ENCODE results near the gene IGSF21.

The IGSF21 gene

DNA sequence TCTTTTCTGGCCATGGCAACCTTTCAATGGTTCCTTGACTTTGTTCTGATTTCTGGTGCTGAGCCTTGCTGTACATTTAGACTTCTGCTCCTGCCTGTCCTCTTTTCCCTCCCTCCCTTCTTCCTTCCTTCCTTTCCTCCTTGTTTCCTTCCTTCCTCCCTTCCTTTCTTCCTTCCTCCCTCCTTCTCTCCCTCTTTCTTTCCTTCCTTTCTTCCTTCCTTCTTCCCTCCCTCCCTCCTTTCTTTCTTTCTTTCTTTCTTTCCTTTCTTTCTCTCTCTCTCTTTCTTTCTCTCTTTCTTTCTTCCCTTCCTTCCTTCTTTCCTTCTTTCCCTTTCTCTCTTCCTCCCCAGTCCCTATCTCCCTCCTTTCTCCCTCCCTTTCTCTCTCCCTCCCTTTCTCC, 10.4 kb upstream of the IGSF21 start:
- DNase-seq = no peak

DNA sequence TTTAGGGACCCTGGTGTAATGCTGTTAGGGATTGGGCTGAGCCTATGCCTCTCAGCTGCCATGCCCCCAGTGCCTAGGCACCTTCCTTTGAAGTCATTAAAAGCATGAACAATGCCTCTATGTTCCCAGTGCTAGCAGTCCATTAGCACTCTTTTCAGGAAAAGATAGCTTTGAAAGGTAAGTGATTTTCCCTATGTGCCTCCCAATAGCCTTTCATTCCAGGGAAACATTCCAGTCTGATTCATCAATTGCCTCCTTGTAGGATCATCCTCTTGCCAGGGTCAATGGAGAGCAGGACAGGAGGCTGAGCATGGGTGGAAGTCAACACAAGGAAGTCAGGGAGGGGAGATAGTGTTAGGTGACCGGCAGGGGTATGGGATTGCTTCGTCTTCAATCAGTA, 8.6 kb upstream of the IGSF21 start:
- no peak for DNase-seq

DNA sequence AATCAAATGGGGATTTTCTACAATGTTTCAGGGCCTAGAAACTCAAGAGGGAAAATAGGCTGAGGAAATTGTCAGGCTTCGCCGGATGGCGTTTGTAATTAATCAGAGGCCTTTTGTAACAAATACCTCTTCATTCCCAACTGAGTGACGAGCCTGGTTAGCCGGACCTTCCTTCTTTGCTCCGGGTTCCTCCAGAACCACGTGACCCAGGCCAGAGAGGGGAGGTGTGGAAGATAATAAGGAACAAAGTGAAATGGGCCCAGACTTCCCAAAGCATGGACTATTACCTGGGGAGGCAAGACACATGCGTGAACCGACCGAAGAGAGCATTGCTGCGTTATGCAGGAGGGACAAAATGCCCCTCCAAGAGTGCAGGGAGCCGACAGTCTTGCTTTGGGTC, 7.5 kb upstream of the IGSF21 start:
- no peak for DNase-seq

DNA sequence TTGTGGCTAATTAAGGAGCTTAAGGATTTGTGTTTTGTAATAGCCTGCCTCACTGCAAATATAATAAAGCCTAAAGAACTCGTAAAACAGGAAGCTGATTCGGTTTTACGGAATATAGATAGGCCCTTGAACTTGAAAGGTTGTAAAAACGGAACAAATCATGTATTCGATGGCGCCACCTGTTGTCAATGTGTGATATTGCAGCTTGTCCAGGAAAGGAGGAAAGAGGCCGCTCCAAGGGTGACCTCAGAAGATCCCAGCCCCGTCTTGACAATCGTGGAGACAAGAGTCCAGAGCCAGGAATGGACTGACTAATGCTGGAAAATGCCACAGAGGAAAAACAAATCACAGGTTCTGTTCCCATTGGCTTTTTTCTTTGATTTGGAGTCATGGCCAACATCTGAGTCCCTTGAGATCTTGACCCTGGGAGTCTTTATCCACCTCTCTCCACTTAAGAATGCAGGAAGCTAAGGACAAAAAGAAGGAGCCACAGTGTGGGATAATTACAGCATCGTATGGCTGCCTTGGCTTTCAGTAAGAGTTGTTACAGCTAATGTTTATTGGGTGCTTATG, 7.0 kb upstream of the IGSF21 start:
- no peak for DNase-seq

DNA sequence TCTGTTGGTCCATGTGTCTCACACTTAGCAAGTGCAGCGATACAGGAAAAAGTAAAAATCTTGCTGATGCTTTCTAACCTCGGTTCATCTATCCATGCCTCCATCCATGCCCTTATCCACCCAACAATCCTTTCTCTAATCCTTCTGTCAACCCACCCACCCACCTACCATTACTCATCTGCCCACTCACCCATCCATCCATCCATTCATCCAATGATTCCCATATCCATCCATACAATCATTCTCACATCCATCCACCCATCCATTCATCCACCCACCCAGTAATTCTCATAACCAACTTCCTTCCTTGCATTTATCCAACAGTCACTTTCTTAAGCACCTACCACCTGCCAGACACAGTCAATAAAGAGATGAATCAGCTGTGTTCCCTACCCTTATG, 6.1 kb upstream of the IGSF21 start:
- DNase-seq = no peak

DNA sequence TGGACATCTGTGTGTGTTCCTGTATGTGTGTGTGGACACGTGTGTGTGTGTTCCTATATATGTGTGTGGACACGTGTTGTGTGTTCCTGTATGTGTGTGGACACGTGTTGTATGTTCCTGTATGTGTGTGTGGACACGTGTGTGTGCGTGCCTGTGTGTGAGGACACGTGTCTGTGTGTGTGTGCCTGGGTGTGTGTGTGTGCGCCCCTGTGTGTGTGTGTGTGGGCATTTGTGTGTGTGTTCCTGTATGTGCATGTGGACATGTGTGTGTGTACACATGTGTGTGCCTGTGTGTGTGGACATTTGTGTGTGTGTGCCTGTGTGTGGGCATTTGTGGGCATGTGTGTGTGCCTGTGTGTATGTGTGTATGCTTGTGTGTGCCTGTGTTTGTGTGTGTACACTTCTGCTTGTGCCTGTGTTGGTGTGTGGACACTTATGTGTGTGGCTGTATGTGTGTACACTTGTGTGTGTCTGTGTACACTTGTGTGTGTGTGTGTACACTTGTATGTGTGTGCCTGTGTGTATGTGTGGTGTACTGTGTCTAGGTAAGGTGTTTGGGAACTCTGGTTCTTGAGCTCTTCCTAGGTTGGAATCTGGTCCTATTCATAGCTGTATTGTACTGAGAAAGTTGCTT, 3.7 kb upstream of the IGSF21 start:
- DNase-seq = no peak

DNA sequence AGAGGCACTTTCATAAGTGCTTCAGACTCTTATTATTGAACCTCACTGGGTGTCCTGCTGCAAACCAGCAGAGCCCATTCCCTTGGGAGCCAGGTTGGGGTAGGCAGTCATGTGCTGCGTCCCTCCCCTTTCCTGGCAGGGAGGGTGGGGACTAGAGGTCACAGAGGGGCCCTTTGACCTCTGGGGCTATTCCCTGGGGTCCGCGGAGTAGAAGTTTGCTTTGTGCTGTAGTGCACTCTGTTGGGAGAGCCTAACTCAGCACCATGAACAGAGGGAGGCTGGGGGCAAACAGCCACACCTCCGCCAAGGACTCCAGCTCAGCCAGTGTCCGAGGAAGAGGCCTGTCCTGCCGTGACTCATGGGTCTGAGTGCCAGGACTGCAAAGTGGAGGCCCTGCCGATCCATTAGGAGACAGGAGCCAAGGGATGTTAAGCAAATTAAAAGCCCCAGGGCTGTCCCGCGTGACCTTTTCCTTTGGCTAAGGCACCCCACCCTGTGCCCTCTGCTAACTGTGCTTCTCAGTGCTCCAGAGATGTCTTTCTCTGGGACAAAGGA, 3.0 kb upstream of the IGSF21 start:
- DNase-seq = no peak

DNA sequence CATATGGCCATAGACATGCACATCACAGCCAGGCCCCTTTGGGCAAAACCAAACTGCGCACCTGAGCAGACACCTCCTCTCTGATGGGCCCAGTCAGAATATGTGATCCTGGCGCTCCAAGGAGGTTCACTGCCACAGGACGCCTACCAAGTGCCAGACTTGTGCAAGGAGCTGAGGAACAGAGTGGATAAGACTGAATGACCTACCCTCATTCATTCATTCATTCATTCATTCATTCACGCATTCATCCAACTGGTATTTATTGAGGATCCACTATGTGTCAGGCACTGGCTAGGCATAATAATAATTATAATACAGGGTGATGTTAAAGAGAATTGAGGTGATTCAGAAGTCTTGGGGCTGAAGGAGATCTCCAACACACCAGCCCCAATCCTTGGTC, 2.4 kb upstream of the IGSF21 start:
- DNase-seq = no peak

DNA sequence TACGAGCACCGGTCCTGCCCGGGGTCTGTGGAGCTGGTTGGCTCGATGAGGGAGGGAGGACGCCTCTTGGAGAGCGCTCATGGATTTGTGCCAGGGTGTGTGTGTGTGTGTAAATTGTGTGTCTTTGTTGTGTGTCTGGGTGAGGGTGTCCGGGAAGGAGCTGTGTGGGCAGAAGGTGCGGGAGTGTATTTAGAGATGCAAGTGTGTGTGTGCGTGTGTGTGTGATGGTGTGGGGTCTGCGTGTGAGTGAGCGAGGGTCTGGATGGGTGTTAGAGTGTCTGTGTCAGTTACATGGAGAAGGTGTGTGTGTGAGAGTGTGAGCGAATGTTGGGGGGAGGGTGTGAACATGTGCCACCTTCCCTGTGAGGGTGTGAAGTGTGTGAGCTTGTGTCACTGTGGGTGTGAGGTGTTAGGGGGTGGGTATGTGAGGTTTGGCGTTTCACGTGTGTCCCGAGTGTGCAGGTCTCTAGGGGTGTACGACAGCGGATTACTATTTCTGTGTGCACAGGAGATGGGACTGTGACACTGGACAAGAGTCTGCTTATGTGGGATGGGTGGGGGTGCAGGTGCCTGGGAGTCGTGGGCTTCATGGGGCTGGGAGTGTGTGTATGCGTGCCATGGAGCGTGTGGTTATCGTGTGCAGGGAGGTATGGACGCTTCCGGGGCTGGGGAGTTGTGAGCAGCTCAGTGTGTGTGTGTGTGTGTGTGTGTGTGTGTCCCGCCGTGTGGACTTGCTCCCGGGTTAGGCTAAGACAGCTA, 880 bp downstream of the IGSF21 start:
- no peak for DNase-seq

DNA sequence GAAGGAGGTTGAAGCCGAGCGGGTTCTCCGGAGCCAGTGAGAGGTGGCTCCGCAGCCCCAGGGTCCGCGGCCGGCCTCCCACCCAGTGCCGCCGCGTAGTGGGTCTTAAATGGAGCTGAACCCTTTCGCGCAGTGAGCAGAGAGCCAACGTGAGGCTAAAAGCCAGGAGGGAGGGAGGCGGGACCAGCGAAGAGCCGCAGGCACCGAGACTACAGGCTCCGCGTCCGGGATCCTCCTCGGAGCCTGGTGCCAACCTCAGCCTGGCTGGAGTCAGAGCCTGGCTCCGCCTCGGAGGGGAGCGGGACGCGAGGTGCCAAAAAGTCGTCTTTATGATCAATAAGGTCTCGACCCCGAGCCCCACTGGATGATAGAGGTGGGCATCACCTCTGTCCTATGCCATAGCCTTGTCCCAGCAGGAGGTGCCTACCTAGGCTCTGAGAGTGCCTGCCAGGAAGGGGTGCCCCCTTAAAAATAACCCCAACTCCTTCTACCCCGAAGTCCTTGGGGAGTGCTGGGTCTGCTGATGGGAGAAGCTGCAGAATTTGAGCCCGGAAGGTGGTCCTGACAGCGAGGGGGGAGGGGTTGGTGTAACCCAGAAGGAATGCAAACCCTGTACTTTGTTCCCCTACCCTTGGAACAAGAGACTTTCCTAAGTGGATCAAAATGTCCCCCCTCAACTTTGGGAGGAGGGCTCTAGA, 1.6 kb downstream of the IGSF21 start:
- no peak for DNase-seq

DNA sequence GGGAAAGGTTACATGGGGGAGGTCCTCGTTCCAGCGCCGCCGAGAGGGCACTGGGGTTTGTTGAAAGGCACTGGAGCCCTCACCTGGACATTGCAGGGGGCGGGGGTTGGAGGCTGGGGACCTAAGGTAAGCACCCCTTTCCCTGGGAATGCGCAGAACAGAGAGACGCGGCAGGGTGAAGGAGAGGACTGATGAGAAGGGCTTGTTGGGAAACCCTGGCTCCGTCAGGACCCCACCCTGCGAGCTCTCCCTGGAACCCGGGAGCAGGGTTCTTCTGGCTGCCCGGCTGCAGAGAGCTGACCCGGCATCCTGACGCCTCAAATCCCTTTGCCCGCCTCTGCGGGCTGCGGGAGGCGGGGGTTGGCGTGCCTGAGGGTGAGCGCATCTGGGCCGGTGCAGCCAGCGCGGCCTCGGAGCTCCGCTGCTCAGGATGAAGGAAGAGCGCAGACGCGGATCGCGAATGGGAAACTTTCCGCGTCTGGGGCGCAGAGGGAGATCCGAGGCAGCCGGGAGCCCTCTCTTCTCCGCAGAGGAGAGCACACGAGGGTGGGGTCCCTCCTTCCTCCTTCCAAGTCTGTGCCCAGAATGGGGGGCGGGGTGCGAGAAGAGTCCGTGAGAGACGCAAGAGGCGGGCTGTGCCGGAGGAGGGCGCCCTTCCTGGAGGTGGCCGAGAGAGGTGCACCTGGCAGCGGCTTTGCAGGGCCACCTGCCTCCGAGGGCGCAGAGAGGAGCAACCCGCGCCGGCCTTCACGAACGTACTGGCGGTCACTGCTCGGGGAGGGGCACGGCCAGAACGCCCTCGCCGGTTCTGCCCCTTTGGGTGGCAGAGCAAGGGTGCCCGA, 2.4 kb downstream of the IGSF21 start:
- no peak for DNase-seq

DNA sequence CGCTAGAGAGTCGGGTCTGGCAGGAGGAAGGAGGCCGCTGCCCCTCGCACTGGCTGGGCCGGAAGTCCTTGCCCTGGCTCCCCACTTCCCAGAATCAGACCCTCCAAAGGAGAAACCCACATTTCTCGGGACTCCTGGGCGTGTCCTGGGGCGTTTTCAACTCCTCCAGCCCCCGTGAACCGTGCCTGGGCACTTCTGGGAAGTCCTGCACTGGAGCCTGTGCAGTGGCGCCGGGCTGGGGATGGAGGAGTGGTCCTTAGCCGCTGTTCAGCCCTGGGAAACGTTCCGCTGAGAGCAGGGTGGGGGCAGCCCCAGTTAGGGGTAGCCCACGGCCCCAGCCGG, 3.0 kb downstream of the IGSF21 start:
- DNase-seq = no peak

DNA sequence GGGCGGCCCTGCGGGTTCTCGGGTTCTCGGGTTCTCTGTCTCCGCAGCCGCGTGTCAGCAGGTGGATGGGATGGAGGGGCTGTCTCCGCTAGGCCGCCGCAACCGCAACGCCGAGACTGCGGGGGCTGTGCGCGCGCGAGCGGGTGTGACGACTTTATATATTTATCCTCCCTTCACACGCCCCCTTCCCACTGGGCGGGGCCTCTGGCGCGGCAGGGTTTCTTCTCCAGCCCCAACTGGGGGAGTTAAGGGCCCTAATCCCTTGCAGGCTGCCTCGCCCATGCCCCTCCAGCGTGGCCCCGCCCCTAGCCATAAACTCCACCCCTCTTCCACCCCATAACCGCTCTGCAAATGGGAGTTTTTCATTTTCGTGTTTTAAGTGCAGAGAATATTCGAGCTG, 3.4 kb downstream of the IGSF21 start:
- no peak for DNase-seq

DNA sequence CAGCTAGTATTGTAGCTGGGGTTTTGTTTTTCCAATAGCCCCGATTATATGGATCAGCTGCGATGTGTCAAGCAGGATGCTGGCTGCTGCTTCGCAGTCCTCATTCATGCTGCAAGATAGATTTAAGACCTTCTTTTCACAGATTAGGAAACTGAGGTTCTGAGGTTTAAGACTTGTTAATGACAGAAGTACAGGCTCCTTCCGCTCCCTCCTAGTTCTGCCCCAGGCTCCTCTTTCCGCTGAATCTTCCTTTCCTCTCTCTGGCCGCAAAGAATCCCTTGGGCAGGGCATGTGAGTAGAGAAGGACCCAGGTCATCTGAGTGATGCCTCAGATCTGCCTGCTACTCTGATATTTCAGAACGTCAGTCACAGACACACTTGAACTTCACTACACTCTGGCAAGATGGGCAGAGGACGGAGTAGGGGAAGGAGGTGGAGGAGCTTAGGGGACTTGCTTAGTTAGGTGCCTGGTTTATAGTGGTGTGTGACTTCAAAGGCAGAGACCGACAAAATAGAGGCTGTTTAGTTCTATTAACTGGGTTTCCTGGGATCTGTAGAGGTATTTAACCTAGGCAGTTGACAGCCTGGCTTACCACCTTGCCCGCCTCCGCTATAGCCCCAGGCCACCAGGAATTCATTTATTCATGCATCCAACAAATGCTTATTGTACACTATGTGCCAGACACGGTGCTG, 4.2 kb downstream of the IGSF21 start:
- DNase-seq = no peak

DNA sequence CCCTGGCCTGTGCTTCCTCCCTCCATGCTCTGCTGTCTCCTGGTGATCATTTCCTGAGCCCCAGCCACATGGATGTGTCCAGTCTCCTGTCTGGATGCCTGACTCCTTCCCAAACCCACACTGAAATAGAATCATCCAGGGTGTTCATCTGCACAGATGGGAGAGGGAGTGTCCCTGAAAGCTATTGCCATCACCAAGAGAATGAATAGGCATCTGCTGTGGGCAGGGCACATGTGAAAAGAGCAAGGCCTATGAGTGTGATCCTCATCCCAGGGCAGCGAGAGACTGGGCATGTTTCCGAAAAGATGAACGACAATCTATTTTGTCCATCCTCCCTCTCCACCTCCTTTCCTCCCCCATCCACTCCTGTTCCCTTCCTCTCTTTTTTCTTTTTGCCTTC, 5.0 kb downstream of the IGSF21 start:
- no peak for DNase-seq

DNA sequence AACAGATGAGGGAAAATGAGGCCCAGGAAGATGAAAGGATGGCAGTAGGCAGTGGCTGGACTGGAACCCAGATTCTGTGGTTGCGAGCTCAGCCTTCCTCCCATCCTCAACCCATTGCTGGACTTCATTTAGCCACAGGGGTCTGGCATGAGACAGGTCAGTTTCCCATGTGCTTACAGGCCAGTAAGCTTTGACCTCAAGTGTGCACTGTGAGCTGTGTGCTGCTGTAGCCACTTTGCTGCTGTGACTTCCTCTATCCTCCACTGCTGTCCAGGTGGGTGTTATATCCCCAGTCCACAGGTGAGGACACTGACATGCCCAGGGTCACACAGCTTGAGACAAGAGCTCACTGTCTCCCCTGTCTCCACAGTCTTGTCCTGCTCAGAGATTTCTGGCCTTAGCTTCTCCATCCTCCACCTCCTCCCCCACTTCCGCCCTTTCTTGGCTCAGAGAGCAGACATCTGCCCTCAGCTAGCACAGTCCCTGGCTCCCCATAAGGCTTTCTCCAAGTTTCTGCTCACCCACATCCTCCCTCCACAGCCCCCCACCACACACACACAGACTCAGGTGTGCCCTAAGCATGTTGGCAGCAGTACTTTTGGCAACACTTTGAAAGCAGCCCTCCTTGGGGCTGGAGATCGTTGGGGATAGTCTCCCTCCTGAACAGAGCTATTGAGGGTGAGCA, 7.3 kb downstream of the IGSF21 start:
- DNase-seq = no peak

DNA sequence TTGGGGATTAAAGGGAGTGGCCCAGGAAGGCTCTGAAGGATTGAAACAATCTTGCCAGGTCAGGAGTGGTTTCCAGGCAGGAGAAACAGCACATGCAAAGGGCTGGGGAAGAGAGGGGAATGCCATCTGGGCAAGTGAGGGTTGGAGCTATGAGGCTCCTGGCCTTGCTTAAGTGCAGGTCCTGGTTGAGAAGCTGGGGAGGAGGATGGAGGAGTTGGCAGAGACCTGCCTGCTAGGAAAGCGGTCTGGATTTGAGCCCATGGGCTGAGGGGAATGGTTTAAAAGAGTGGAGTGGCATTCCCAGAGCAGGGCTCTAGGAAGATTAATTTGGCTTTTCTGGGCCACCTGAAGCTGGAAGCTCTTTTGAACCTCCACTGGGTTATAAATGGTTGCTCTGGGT, 9.2 kb downstream of the IGSF21 start:
- DNase-seq = no peak

DNA sequence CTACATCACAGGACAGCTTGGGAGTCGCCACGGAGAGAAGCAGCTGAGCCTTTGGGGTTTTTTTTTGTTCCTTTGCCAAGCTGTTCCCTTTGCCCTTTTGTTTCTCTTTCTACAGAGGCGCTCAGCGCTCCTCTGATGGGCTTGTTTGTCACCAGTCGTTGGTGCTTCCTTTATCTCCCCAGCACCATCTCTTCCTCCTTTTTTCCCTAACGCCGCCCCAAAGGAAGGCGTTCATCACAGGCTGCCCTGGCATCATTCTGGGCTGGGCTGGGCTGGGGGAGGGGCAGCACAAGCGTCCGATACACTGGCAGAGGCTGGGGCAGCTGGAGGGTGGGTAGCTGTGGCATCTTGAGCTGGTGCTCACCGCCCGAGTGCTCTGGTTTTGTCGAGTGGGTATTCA, 10.5 kb downstream of the IGSF21 start:
- no peak for DNase-seq

DNA sequence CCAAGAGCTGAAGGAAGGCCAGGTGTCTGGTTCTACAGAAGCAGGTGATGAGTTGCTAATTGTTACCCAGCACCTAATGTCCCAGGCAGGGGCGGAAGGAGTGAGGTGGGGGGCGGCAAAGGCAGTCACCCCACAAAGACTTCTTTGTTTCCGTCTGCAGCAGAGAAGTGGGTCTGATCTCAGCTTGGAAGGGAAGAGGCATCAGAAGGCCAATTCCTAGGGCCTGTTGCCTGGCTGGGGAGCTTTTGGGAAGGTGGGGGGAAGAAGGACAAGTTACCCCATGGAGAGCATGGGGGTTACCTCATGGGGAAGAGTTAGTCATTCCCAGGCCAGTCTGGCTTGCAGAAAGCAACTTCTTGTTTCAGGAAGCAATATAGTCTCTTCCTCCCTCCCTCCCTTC, 10.9 kb downstream of the IGSF21 start:
- DNase-seq = no peak

DNA sequence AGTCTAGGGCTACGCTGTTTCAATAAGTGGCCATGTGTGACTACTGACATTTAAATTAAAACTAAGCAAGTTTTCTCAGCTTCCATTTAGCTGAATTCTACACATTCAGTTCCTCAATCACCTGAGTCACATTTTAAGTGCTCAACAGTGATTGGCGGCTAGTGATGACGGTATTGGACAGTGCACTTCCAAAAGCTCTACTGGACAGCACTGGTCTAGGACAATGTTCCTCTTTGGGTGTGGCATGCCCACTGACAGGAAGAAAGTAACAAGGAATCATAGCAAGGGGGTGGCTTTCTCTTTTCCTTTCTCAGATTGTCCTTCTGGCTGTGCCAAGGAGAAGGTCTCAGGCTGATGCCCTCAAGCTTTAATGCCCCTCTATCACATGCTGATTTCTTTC, 11.7 kb downstream of the IGSF21 start:
- no peak for DNase-seq

DNA sequence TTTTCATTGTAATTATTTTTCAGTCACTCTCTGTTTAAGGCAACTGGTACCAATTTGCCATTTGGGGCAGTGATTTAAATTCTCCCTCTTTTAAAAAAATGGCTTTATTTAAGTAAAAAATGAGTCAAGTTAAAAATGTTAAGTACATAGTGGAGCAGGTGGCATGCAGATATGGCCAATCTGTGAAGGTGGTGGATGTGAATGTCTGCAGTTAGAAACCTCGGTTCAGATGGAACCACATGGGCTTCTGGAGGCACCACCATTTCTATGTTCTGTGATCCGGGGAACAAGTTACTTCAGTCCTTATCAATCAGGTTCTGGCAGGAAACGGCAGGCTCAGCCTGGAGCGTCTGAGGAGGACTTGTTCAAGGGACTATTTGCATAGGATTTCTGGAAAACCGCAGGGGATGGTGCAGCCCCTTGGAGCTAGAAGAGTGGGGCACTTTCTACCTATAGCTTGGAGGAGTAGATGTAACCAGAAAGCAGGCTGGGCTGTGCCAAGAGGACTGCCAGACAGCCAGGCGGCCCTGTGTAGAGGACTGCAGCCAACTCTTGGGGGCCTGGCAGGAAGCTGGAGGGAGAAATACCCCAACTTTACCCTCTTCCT, 12.3 kb downstream of the IGSF21 start:
- DNase-seq = no peak
